IMR-90 (cell line): ENCODE data around the gene CDK10. TPM values are rescaled to one million over a fixed set of nuclear protein-coding genes. Genes with fewer than 3 reads are reported as not detected.

ENCODE experiments used
- ATAC-seq: fragments of 200-7000 bp; cut with Tn5 transposase; 2 replicates; pipeline ENCODE4 v1.9.1; 2020; ENCODE audit warnings: low read depth, mild to moderate bottlenecking, moderate library complexity
- BruUV-seq: library from RNA; stranded (reverse); fragments of 400-500 nt; replicated peaks from 2 replicates; lab custom pipeline; 2021; lab: Mats Ljungman, UMichigan
- CTCF ChIA-PET: fragments of 300-600 bp; formaldehyde crosslinking; extraction: SDS; loops from one replicate; lab custom pipeline; 2021; ENCODE audit warnings: antibody characterized with exemption; lab: Yijun Ruan, JAX
- POLR2A ChIA-PET: fragments of 300-600 bp; sonication (Branson Sonifier 250); formaldehyde crosslinking; loops from one replicate; lab custom pipeline; 2022; ENCODE audit warnings: antibody characterized with exemption; ENCODE audit not compliant: unreplicated experiment; lab: Charles Lee
- DNase-seq: peaks from one replicate; pipeline ENCODE4 v3.0.0; 2013
- H2AFZ ChIP-seq: replicated peaks from 2 replicates; pipeline ENCODE3; 2013; ENCODE audit warnings: low read length, mild to moderate bottlenecking; ENCODE audit not compliant: poor library complexity
- H2AK5ac ChIP-seq: 2 replicates; pipeline ENCODE4 v1.6.1; 2013; ENCODE audit warnings: low read depth, low read length, inconsistent platforms
- H2AK9ac ChIP-seq: replicated peaks from 2 replicates; pipeline ENCODE3; 2013; ENCODE audit warnings: mild to moderate bottlenecking, low read depth, low read length, moderate library complexity; ENCODE audit not compliant: poor library complexity
- H2BK120ac ChIP-seq: 2 replicates; pipeline ENCODE4 v1.6.1; 2013; ENCODE audit warnings: low read depth, low read length, inconsistent platforms
- H2BK15ac ChIP-seq: 3 replicates; pipeline ENCODE4 v1.6.1; 2013; ENCODE audit warnings: low read depth, low read length, inconsistent platforms
- H2BK20ac ChIP-seq: 2 replicates; pipeline ENCODE4 v1.6.1; 2013; ENCODE audit warnings: low read depth, mild to moderate bottlenecking, inconsistent platforms, low read length, moderate library complexity
- H2BK5ac ChIP-seq: 2 replicates; pipeline ENCODE4 v1.6.1; 2013; ENCODE audit warnings: mild to moderate bottlenecking, low read depth, low read length, inconsistent platforms; ENCODE audit not compliant: poor library complexity, severe bottlenecking
- H3K14ac ChIP-seq: replicated peaks from 2 replicates; pipeline ENCODE4 v1.6.1; 2013; ENCODE audit warnings: low read depth, low read length, inconsistent platforms
- H3K18ac ChIP-seq: 2 replicates; pipeline ENCODE4 v1.6.1; 2013; ENCODE audit warnings: low read depth, low read length, control low read depth
- H3K23ac ChIP-seq: 2 replicates; pipeline ENCODE4 v1.6.1; 2013; ENCODE audit warnings: low read depth, low read length, inconsistent platforms
- H3K27ac ChIP-seq: 2 replicates; pipeline ENCODE4 v1.5.1; 2013; ENCODE audit warnings: mild to moderate bottlenecking, control low read depth, low read length; ENCODE audit not compliant: insufficient read depth
- H3K27me3 ChIP-seq: 2 replicates; pipeline ENCODE4 v1.6.1; 2013; ENCODE audit warnings: low read length; ENCODE audit not compliant: control insufficient read depth, insufficient read depth
- H3K36me3 ChIP-seq: 2 replicates; pipeline ENCODE4 v1.6.1; 2013; ENCODE audit warnings: low read length, mixed read lengths; ENCODE audit not compliant: control insufficient read depth, insufficient read depth
- H3K4ac ChIP-seq: 2 replicates; pipeline ENCODE4 v1.6.1; 2013; ENCODE audit warnings: low read depth, low read length, inconsistent platforms
- H3K4me1 ChIP-seq: 2 replicates; pipeline ENCODE4 v1.6.1; 2013; ENCODE audit warnings: low read length, mixed read lengths; ENCODE audit not compliant: control insufficient read depth, insufficient read depth
- H3K4me2 ChIP-seq: 2 replicates; pipeline ENCODE4 v1.6.1; 2013; ENCODE audit warnings: low read depth, mild to moderate bottlenecking, control low read depth, low read length, moderate library complexity
- H3K4me3 ChIP-seq: 2 replicates; pipeline ENCODE4 v1.5.1; 2013; ENCODE audit warnings: low read depth, mild to moderate bottlenecking, control low read depth, low read length, moderate library complexity; ENCODE audit not compliant: insufficient read depth
- H3K56ac ChIP-seq: 2 replicates; pipeline ENCODE4 v1.6.1; 2013; ENCODE audit warnings: low read length, inconsistent platforms; ENCODE audit not compliant: insufficient read depth; ENCODE audit errors: extremely low read depth
- H3K79me1 ChIP-seq, 2 experiments: 2 replicates each; pipeline ENCODE4 v1.6.1; 2013; ENCODE audit warnings: low read length in 2 of 2, inconsistent platforms in 1 of 2, low read depth in 1 of 2
- H3K9ac ChIP-seq: 2 replicates; pipeline ENCODE4 v1.6.1; 2013; ENCODE audit warnings: low read depth, low read length, control low read depth
- H3K9me1 ChIP-seq: 2 replicates; pipeline ENCODE4 v1.6.1; 2013; ENCODE audit warnings: low read length, inconsistent platforms; ENCODE audit not compliant: insufficient read depth
- H3K9me3 ChIP-seq: 2 replicates; pipeline ENCODE4 v1.6.1; 2013; ENCODE audit warnings: low read length; ENCODE audit not compliant: control insufficient read depth, insufficient read depth
- H4K20me1 ChIP-seq: 2 replicates; pipeline ENCODE4 v1.6.1; 2013; ENCODE audit warnings: low read length, inconsistent platforms; ENCODE audit not compliant: insufficient read depth
- H4K5ac ChIP-seq: 2 replicates; pipeline ENCODE4 v1.6.1; 2013; ENCODE audit warnings: mild to moderate bottlenecking, low read depth, low read length, control low read depth
- H4K8ac ChIP-seq, 2 experiments: 2 replicates each; pipeline ENCODE4 v1.6.1; 2013; ENCODE audit warnings: low read depth in 2 of 2, low read length in 2 of 2, control low read depth in 1 of 2, inconsistent platforms in 1 of 2
- H4K91ac ChIP-seq: 2 replicates; pipeline ENCODE4 v1.6.1; 2013; ENCODE audit warnings: low read depth, low read length, inconsistent platforms; ENCODE audit not compliant: insufficient read depth
- CEBPB ChIP-seq: IDR thresholded peaks from 2 replicates; pipeline ENCODE4 v1.6.1; 2012; ENCODE audit warnings: low read depth, low read length, improper control_type of control experiment
- CTCF ChIP-seq: conservative IDR thresholded peaks from 2 replicates; pipeline ENCODE4 v1.5.1; 2012; ENCODE audit warnings: mild to moderate bottlenecking, low read depth, low read length, improper control_type of control experiment
- ELK1 ChIP-seq: fragments of 150-350 bp; IDR thresholded peaks from 2 replicates; pipeline ENCODE4 v1.6.1; 2016; ENCODE audit warnings: low read depth, mild to moderate bottlenecking, low read length, moderate library complexity, borderline replicate concordance
- FOS ChIP-seq: fragments of 150-350 bp; IDR thresholded peaks from 2 replicates; pipeline ENCODE4 v1.6.1; 2016; ENCODE audit warnings: low read depth, low read length
- MAFK ChIP-seq: IDR thresholded peaks from 2 replicates; pipeline ENCODE4 v1.6.1; 2012; ENCODE audit warnings: low read depth, low read length, improper control_type of control experiment
- MAZ ChIP-seq: IDR thresholded peaks from 2 replicates; pipeline ENCODE4 v1.6.1; 2012; ENCODE audit warnings: low read depth, mild to moderate bottlenecking, low read length, improper control_type of control experiment, moderate library complexity, borderline replicate concordance
- MXI1 ChIP-seq: IDR thresholded peaks from 2 replicates; pipeline ENCODE4 v1.6.1; 2012; ENCODE audit warnings: low read depth, mild to moderate bottlenecking, low read length, moderate library complexity, borderline replicate concordance
- NFE2L2 ChIP-seq: fragments of 150-350 bp; IDR thresholded peaks from 2 replicates; pipeline ENCODE4 v1.6.1; 2016; ENCODE audit warnings: low read depth, mild to moderate bottlenecking, low read length
- RAD21 ChIP-seq: IDR thresholded peaks from 2 replicates; pipeline ENCODE4 v1.6.1; 2012; ENCODE audit warnings: low read length, improper control_type of control experiment
- USF2 ChIP-seq: fragments of 150-350 bp; IDR thresholded peaks from 2 replicates; pipeline ENCODE4 v1.6.1; 2017; ENCODE audit warnings: mild to moderate bottlenecking, antibody characterized with exemption, low read length, low read depth
- WGBS, 2 experiments: methylation state at CpG; one replicate each; pipeline versions ENCODE4 v1.1.5 to v1.1.7; 2013; ENCODE audit warnings: missing lambda C conversion rate in 2 of 2; ENCODE audit not compliant: insufficient read length in 1 of 2; ENCODE audit errors: extremely low coverage in 2 of 2; 5-methylcytosine and 5-hydroxymethylcytosine counted together
- dilution Hi-C: fragments of 300-500 bp; cut with HindIII; formaldehyde crosslinking; loops from one replicate; pipeline ENCODE4 v1.14.3; 2018; ENCODE audit warnings: low sequenced_read_pairs; ENCODE audit not compliant: unreplicated experiment
- in situ Hi-C: fragments of 300-500 bp; cut with MboI; formaldehyde crosslinking; loops from 3 replicates; pipeline ENCODE4 v1.14.3; 2019; ENCODE audit warnings: low sequenced_read_pairs, inconsistent platforms, mixed read lengths
- intact Hi-C: fragments of 100-400 bp; cut with micrococcal nuclease; formaldehyde crosslinking; loops from 2 replicates; pipeline ENCODE4 v1.10.0; 2022
- polyA plus RNA-seq, 3 experiments: library from polyadenylated mRNA; depleted of rRNA; stranded (reverse); fragments of >200 nt; gene quantifications; 2 replicates each; pipeline ENCODE4 v1.2.3, GENCODE V29; 2012; ENCODE audit warnings: low replicate concordance in 1 of 3
- total RNA-seq: library from RNA; depleted of rRNA; stranded (reverse); fragments of >200 nt; gene quantifications from 2 replicates; pipeline ENCODE4 v1.2.3, GENCODE V29; 2012

The CDK10 gene
- total and polyA plus RNA-seq, 2 of the 4 experiments (the other 2 are of a cell fraction), result 19.5 to 61.8 TPM

- dilution Hi-C loops (no loop called here), in situ Hi-C loops (loop anchor here (5.0 kb wide), 1 partner anchor 72 kb away; no protein-coding TSS in a partner anchor), intact Hi-C loops (no loop called here)
- H3K14ac ChIP-seq, result no peak overlapping the region
- no peak for TF ChIP-seq CEBPB
- no peak for TF ChIP-seq USF2
- TF ChIP-seq CTCF, result no peak
- TF ChIP-seq MAFK, result no peak
- no peak for TF ChIP-seq NFE2L2
- TF ChIP-seq FOS, result no peak
- no peak for TF ChIP-seq ELK1
- TF ChIP-seq MAZ, result no peak
- no peak for TF ChIP-seq MXI1
- no peak for TF ChIP-seq RAD21
- H3K4me3 ChIP-seq, result no peak overlapping the region
- ATAC-seq, result no peak
- no peak for DNase-seq
- no peak overlapping the region for H4K5ac ChIP-seq
- WGBS, 2 experiments, result 87% methylated on average over 10 of the region's 14 CpGs; no CpG with 5 or more reads in 1 of the 2 experiments
- CTCF ChIA-PET, result no interaction called here
- no peak overlapping the region for H3K9ac ChIP-seq
- no peaks in the 10 kb centered on the region for H3K9me3 ChIP-seq
- H3K9me1 ChIP-seq, result no peaks in the 10 kb centered on the region
- H2BK120ac ChIP-seq, result no peak overlapping the region
- H3K27me3 ChIP-seq, result no peaks in the 10 kb centered on the region
- no peak overlapping the region for H3K27ac ChIP-seq
- H3K56ac ChIP-seq, result no peak overlapping the region
- H3K36me3 ChIP-seq, result peaks cover 38% of the 10 kb centered on the region
- no peak overlapping the region for H2BK15ac ChIP-seq
- no peak overlapping the region for H3K18ac ChIP-seq
- H4K20me1 ChIP-seq, result peaks cover 8% of the 10 kb centered on the region; the same call in 1 of the 2 replicates
- no peak overlapping the region for H2AK9ac ChIP-seq
- no peak overlapping the region for H2AFZ ChIP-seq
- H2BK20ac ChIP-seq, result no peak overlapping the region
- H4K8ac ChIP-seq, result no peak overlapping the region
- no peak overlapping the region for H4K91ac ChIP-seq
- H3K4ac ChIP-seq, result no peak overlapping the region
- H3K4me2 ChIP-seq, result no peak overlapping the region
- no peak overlapping the region for H2AK5ac ChIP-seq
- peaks cover 4 to 11% of the 10 kb centered on the region in 2 experiments; a peak in 2 of 4 replicates for H3K79me1 ChIP-seq
- BruUV-seq, result no TSS peak
- H2BK5ac ChIP-seq, result no peak overlapping the region
- H3K4me1 ChIP-seq, result peaks cover 2% of the 10 kb centered on the region; the same call in 1 of the 2 replicates
- no peak overlapping the region for H3K23ac ChIP-seq
- POLR2A ChIA-PET, result no interaction called here
Observed at GRCh38 chr16:89643769-89644300, 42.7 kb upstream of the CDK10 start.
